ENCODE measurements around the gene ACSL6. TPM values are rescaled to one million over a fixed set of nuclear protein-coding genes. Genes with fewer than 3 reads are reported as not detected.
"Not testable (repeated sequence)": the region's sequence is repeated elsewhere in the genome, so short reads cannot be mapped to it uniquely, and the experiment has no call there.

Gene ACSL6
- total RNA-seq, 1 donor from 2014 or later: 3.7 TPM

DNA sequence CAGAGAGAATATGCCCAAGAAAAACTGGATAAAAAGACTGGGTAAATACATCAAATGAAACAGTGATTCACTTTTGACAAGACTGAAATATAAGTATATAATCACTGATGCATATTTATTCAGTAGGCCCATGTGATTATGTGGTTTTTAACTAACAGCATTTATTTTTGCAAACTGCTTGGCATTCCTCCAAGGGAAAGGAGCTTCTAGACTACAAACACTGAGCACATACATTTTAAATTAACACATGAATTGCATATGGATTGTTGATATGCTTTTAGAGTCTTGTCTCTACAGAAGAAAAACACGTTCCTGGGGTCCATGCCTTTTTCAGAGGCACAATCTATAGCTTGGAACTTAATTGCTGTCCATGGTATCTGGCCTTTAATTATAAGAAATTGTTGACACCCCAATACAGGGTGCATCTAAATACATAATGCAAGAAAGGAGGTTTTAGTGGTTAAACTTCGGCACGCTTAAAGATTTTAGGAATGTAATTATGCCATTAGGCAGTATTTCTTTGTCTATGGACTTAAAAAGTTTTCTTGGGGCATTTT lies 59.1 kb downstream of the ACSL6 start:
- DNase-seq (ENCODE audit: low spot score) (no peak), ATAC-seq (no peak)

DNA sequence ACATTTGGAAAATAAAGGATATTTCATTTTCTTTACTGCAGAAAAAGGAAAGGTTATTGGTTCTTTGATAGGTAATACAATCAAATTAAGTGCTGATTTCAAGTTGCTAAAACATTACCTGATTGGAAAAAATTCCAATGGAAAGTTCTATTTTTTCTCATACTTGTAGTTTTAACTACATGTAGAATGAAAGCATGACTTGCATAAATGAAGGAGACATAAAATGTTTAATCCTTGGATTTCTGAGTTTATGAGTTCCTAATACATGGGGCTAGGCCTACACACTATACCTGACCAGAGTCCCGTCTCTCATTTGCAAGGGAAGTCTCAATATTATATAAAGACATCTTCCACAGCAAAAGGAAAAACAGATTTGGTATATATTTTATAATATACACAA lies 60.8 kb downstream of the ACSL6 start:
- ATAC-seq: no peak
- DNase-seq (ENCODE audit: low spot score): no peak

DNA sequence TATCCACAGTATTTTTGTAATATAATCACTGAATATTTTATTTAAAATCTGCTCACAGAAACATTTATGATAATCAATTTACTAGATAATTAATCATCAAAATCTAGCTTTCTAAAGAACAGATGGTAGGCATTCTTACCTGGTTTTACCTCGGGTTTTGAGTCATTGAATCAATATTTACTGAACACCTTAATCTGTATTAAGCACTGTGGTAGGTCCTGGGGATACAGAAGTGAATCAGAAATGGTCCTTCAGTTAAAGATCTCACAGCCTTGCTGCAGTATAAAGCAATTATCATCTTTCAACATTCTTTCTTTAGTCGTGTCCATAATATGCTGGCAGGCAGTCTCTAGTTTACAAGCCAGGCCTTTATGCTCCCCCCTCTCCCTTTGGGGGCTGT lies 64.0 kb downstream of the ACSL6 start:
- ATAC-seq: no peak
- DNase-seq (ENCODE audit: low spot score): no peak

DNA sequence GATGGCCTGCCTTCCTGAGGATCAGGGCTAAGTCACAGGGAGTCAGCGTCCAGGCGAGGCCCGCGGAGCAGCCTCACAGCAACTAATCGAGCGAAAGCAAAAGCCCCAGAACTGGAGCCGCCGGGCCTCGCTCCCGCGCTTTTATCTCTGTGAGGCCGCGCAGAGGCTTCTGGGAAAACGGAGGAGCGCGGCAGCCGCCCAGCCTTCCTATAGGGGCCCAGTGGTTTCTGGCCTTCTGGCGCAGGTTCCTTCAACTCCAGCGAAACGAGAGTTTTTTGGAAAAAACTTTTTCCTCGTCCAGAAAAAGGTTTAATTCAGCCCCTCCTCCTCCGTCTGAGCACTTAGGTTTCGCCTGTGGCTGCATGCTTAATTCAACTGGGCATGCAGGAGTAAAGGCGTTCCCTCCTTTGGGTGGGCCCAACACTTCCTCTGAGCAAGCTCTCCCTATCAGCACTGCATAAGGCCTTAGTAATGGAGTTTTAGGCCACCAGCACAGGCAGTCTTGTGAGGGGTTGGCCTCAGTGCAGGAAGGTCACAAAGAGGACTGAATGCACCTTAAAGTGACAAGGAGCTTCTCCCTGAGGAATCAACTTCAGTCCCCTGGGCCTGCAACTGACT lies 65.8 kb downstream of the ACSL6 start, which contains the start of gene MEIKIN:
MEIKIN (minus strand) TSS at position 113 of the 618 bp plus-strand sequence. CDS start 158 bp downstream, outside the sequence.
- DNase-seq (ENCODE audit: low spot score) (no peak), ATAC-seq (no peak)

- ATAC-seq: no peak
Observed at GRCh38 chr5:131944702-131945550, 66.5 kb downstream of the ACSL6 start.

GRCh38 chr5:131943916-131944315 lies 67.5 kb downstream of the ACSL6 start:
- no peak for ATAC-seq
- DNase-seq (ENCODE audit: low spot score): no peak

More at GRCh38 chr5:131944702-131945550, 66.5 kb downstream of the ACSL6 start:
- no peak for DNase-seq (ENCODE audit: low spot score)

DNA sequence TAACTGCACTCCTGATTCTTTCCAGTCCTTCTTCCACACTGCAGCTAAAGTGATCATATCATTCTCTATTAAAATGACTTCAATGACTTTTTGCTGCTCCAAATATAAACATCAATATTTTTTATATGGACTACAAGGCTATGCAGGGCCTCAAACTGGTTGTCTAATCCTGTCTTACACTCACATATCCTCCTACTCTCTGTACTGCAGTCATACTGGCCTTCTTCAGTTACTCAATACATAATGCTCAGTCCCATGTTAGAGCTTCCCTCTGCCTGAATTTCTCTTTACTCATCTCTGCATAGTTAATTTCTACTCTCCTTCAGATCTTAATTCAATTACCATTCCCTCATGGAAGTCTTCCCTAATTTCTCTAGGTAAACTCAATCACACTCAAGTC lies 69.4 kb downstream of the ACSL6 start:
- DNase-seq (ENCODE audit: low spot score) (no peak), ATAC-seq (no peak)

DNA sequence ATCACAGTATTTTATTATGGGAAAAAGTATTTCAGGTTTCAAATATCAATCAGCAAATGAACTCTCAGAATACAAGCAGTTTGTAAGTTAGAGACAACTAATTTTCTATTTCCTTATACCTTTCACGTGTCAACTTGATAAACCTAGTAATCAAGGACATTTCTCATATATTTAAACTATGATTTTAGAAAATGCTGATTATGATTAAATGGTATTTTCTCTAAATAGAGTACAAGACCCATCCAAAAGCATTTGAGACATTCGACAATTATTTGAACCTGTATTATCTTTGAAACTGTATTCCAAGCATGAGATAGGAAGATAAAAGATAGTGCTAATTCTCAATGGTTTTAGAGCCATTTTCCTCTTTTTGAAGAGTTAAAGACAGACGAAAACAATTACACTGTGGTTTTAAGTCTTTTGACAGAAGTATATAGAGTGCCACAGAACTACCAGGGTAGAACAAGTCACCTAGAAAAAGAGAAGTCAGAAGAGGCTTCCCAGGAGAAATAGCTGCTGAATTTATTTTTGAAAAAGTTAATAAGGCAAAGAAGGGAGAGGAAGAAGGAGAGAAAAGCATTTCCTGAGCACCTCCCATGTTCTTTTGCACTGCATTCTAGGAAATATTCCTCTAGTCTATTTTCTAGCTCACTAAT lies 71.6 kb downstream of the ACSL6 start:
- ATAC-seq (no peak), DNase-seq (ENCODE audit: low spot score) (no peak)

GRCh38 chr5:131932235-131932634 lies 79.2 kb downstream of the ACSL6 start:
- no peak for DNase-seq (ENCODE audit: low spot score)
- ATAC-seq: no peak

GRCh38 chr5:131928957-131929356 lies 82.5 kb downstream of the ACSL6 start:
- no peak for ATAC-seq
- DNase-seq (ENCODE audit: low spot score): no peak

DNA sequence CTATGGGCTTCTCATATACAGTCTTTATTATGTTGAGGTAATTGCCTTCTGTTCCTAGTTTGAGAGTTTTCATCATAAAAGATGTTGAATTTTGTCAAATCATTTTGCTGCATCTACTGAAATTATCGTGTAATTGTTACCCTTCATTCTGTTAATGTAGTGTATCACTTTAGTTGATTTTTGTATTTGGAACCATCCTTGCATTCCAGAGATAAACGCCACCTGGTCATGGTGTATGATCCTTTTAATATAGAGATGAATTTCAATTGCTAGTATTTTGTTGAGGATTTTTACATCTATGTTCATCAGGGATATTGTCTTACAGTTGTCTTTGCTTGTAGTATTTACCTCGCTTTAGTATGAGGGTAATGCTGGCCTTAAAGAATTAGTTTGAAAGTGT lies 85.3 kb downstream of the ACSL6 start:
- ATAC-seq: no peak
- DNase-seq (ENCODE audit: low spot score): no peak

GRCh38 chr5:131916481-131916880 lies 95.0 kb downstream of the ACSL6 start:
- DNase-seq (ENCODE audit: low spot score): no peak
- ATAC-seq: no peak

GRCh38 chr5:131914472-131914871 lies 97.0 kb downstream of the ACSL6 start:
- DNase-seq (ENCODE audit: low spot score) (no peak), ATAC-seq (no peak)

DNA sequence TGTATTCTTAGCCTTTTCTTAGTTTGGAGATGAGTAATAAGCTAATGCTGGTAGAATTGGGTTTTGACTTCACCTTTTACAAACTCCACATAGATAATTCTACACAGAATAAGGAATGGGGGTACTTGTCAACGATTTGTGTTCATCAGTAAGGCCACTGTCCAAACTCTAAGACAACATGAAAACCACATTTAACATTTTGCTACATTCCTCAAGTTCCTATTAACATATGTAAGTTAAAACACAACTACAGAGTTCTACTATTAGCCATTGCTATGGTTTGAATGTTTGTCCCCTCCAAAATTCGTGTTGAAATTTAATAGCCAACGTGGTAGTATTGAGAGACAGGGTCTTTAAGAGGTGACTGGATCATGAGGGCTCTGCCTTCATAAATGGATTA lies 97.9 kb downstream of the ACSL6 start:
- no peak for ATAC-seq
- no peak for DNase-seq (ENCODE audit: low spot score)

GRCh38 chr5:131906668-131907067 lies 104.8 kb downstream of the ACSL6 start:
- no peak for DNase-seq (ENCODE audit: low spot score)
- ATAC-seq: no peak

DNA sequence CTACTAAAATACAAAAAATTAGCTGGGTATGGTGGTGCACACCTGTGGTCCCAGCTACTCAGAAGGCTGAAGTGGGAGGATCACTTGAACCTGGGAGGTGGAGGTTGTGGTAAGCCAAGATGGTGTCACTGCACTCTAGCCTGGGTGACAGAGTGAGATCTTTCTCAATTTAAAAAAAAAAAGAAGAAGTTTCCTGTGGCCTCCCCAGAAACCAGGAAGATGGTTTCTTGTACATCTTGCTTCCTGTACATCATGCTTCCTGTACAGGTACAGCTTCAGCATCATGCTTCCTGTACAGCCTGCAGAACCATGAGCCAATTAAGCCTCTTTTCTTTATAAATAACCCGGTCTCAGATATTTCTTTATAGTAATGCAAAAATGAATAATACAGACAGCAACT lies 109.2 kb downstream of the ACSL6 start:
- not testable (repeated sequence) for ATAC-seq; DNase-seq (ENCODE audit: low spot score)

Other genes starting within 250 kb of the ACSL6 start
- 15.0 TPM for gene FNIP1, start 214.6 kb downstream of the ACSL6 start, total RNA-seq
- not detected for gene MEIKIN, start 66.0 kb downstream of the ACSL6 start, total RNA-seq
- not detected for gene IL3, start 49.0 kb upstream of the ACSL6 start, total RNA-seq
- gene CSF2, start 62.1 kb upstream of the ACSL6 start, total RNA-seq: not detected
- 13.8 TPM for gene P4HA2, start 216.2 kb upstream of the ACSL6 start, total RNA-seq
- 0.88 TPM for gene PDLIM4, start 246.0 kb upstream of the ACSL6 start, total RNA-seq